ENCODE data around the gene ZNF862.

GRCh38 chr7:149824301-149824741 lies 13.9 kb upstream of the ZNF862 start:
- TF ChIP-seq, protein P1, sequence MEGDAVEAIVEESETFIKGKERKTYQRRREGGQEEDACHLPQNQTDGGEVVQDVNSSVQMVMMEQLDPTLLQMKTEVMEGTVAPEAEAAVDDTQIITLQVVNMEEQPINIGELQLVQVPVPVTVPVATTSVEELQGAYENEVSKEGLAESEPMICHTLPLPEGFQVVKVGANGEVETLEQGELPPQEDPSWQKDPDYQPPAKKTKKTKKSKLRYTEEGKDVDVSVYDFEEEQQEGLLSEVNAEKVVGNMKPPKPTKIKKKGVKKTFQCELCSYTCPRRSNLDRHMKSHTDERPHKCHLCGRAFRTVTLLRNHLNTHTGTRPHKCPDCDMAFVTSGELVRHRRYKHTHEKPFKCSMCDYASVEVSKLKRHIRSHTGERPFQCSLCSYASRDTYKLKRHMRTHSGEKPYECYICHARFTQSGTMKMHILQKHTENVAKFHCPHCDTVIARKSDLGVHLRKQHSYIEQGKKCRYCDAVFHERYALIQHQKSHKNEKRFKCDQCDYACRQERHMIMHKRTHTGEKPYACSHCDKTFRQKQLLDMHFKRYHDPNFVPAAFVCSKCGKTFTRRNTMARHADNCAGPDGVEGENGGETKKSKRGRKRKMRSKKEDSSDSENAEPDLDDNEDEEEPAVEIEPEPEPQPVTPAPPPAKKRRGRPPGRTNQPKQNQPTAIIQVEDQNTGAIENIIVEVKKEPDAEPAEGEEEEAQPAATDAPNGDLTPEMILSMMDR (CRISPR knock-in tag; IDR thresholded peaks at IDR 0.05): no peak
- no peak for TF ChIP-seq ZNF441 (CRISPR knock-in tag; IDR thresholded peaks at IDR 0.05; ENCODE audit: borderline replicate concordance)
- TF ChIP-seq ADNP (CRISPR knock-in tag; IDR thresholded peaks at IDR 0.05): no peak
- TF ChIP-seq SYNCRIP (IDR thresholded peaks at IDR 0.05; ENCODE audit: insufficient read depth, low read depth, low read length): no peak
- no peak for TF ChIP-seq ZNF567 (CRISPR knock-in tag; IDR thresholded peaks at IDR 0.05; ENCODE audit: borderline replicate concordance)
- TF ChIP-seq ZNF644 (CRISPR knock-in tag; IDR thresholded peaks at IDR 0.05; ENCODE audit: low read depth): no peak
- TF ChIP-seq FOXJ3 (CRISPR knock-in tag; IDR thresholded peaks at IDR 0.05; ENCODE audit: borderline replicate concordance): no peak
- TF ChIP-seq ZNF224 (CRISPR knock-in tag; IDR thresholded peaks at IDR 0.05): no peak
- TF ChIP-seq ISX (CRISPR knock-in tag; conservative IDR thresholded peaks at IDR 0.05): no peak
